Measurements from ENCODE around the gene ARHGEF12. TPM values are rescaled to one million over a fixed set of nuclear protein-coding genes. Genes with fewer than 3 reads are reported as not detected.
A peak's percentile ranks its signal among the peaks of the same experiment; 100 is the strongest.

ARHGEF12 gene
- total RNA-seq, 2 donors from 2014 or later: 27.1 to 38.2 TPM

- no peak for ATAC-seq
- Mint-ChIP-seq H3K9me3 (no peaks in the 10 kb centered on the region), H3K36me3 (no peaks in the 10 kb centered on the region), H3K4me3 (peak overlapping the region; percentile 50), H3K4me1 (ENCODE audit: low read depth in 2 of 2) (peaks cover 0 to 6% of the 10 kb centered on the region in 2 donors), H3K27me3 (peaks cover 23 to 48% of the 10 kb centered on the region in 2 donors), H3K27ac (no peak overlapping the region)
- DNase-seq (ENCODE audit: low spot score): no peak
Measured at GRCh38 chr11:120512739-120513435, 176.7 kb downstream of the ARHGEF12 start.

GRCh38 chr11:120513436-120514315 lies 177.5 kb downstream of the ARHGEF12 start:
- no peaks in the 10 kb centered on the region for H3K9me3 Mint-ChIP-seq
- no peak overlapping the region for H3K4me3 Mint-ChIP-seq

GRCh38 chr11:120514541-120515121 lies 178.4 kb downstream of the ARHGEF12 start:
- DNase-seq (ENCODE audit: low spot score) (no peak), ATAC-seq (no peak)
- no peak overlapping the region for H3K4me3 Mint-ChIP-seq
- peaks cover 0 to 6% of the 10 kb centered on the region in 2 donors for H3K4me1 Mint-ChIP-seq (ENCODE audit: low read depth in 2 of 2)
- H3K36me3 Mint-ChIP-seq: no peaks in the 10 kb centered on the region
- H3K27ac Mint-ChIP-seq: no peak overlapping the region
- no peaks in the 10 kb centered on the region for H3K9me3 Mint-ChIP-seq
- peaks cover 8 to 34% of the 10 kb centered on the region in 2 donors for H3K27me3 Mint-ChIP-seq

More at GRCh38 chr11:120513436-120514315, 177.5 kb downstream of the ARHGEF12 start:
- DNase-seq (ENCODE audit: low spot score) (no peak), ATAC-seq (no peak)
- Mint-ChIP-seq H3K4me1 (ENCODE audit: low read depth in 2 of 2) (peaks cover 0 to 6% of the 10 kb centered on the region in 2 donors), H3K36me3 (no peaks in the 10 kb centered on the region), H3K27me3 (peaks cover 16 to 42% of the 10 kb centered on the region in 2 donors), H3K27ac (no peak overlapping the region)

GRCh38 chr11:120515186-120515723 lies 179.0 kb downstream of the ARHGEF12 start:
- Mint-ChIP-seq H3K27ac (no peak overlapping the region), H3K4me1 (ENCODE audit: low read depth in 2 of 2) (peaks cover 0 to 6% of the 10 kb centered on the region in 2 donors), H3K36me3 (no peaks in the 10 kb centered on the region), H3K4me3 (no peak overlapping the region), H3K9me3 (no peaks in the 10 kb centered on the region), H3K27me3 (peaks cover 2 to 32% of the 10 kb centered on the region in 2 donors)
- ATAC-seq (no peak), DNase-seq (ENCODE audit: low spot score) (no peak)

- DNase-seq (ENCODE audit: low spot score) (no peak), ATAC-seq (no peak)
- Mint-ChIP-seq H3K27me3 (peaks cover 0 to 26% of the 10 kb centered on the region in 2 donors), H3K4me1 (ENCODE audit: low read depth in 2 of 2) (peaks cover 0 to 3% of the 10 kb centered on the region in 2 donors), H3K36me3 (no peaks in the 10 kb centered on the region), H3K4me3 (no peak overlapping the region), H3K27ac (no peak overlapping the region), H3K9me3 (no peaks in the 10 kb centered on the region)
Measured at GRCh38 chr11:120516461-120517389, 180.5 kb downstream of the ARHGEF12 start.

GRCh38 chr11:120517390-120517761 lies 181.2 kb downstream of the ARHGEF12 start:
- H3K27ac Mint-ChIP-seq: no peak overlapping the region
- peaks cover 0 to 26% of the 10 kb centered on the region in 2 donors for H3K27me3 Mint-ChIP-seq
- ATAC-seq: no peak
- no peaks in the 10 kb centered on the region for H3K36me3 Mint-ChIP-seq
- peaks cover 0 to 3% of the 10 kb centered on the region in 2 donors for H3K4me1 Mint-ChIP-seq (ENCODE audit: low read depth in 2 of 2)
- DNase-seq (ENCODE audit: low spot score): no peak
- H3K9me3 Mint-ChIP-seq: no peaks in the 10 kb centered on the region
- H3K4me3 Mint-ChIP-seq: no peak overlapping the region

GRCh38 chr11:120517801-120518291 lies 181.6 kb downstream of the ARHGEF12 start:
- H3K27me3 Mint-ChIP-seq: peaks cover 0 to 26% of the 10 kb centered on the region in 2 donors
- H3K4me3 Mint-ChIP-seq: no peak overlapping the region
- DNase-seq (ENCODE audit: low spot score) (no peak), ATAC-seq (no peak)
- H3K27ac Mint-ChIP-seq: no peak overlapping the region
- H3K36me3 Mint-ChIP-seq: no peaks in the 10 kb centered on the region
- H3K9me3 Mint-ChIP-seq: no peaks in the 10 kb centered on the region
- H3K4me1 Mint-ChIP-seq (ENCODE audit: low read depth in 2 of 2): peaks cover 0 to 3% of the 10 kb centered on the region in 2 donors

GRCh38 chr11:120518356-120518755 lies 182.1 kb downstream of the ARHGEF12 start:
- DNase-seq (ENCODE audit: low spot score): no peak

GRCh38 chr11:120519474-120519873 lies 183.3 kb downstream of the ARHGEF12 start:
- H3K27me3 Mint-ChIP-seq: peaks cover 0 to 21% of the 10 kb centered on the region in 2 donors
- no peak for ATAC-seq
- no peaks in the 10 kb centered on the region for H3K9me3 Mint-ChIP-seq
- H3K36me3 Mint-ChIP-seq: no peaks in the 10 kb centered on the region
- DNase-seq (ENCODE audit: low spot score): no peak
- H3K4me3 Mint-ChIP-seq: no peak overlapping the region
- H3K27ac Mint-ChIP-seq: no peak overlapping the region
- H3K4me1 Mint-ChIP-seq (ENCODE audit: low read depth in 2 of 2): peaks cover 0 to 3% of the 10 kb centered on the region in 2 donors

More at GRCh38 chr11:120518356-120518755, 182.1 kb downstream of the ARHGEF12 start:
- no peak overlapping the region for H3K27ac Mint-ChIP-seq
- H3K9me3 Mint-ChIP-seq: no peaks in the 10 kb centered on the region
- H3K4me1 Mint-ChIP-seq (ENCODE audit: low read depth in 2 of 2): peaks cover 0 to 3% of the 10 kb centered on the region in 2 donors
- H3K27me3 Mint-ChIP-seq: peaks cover 0 to 26% of the 10 kb centered on the region in 2 donors
- H3K4me3 Mint-ChIP-seq: no peak overlapping the region
- no peak for ATAC-seq
- H3K36me3 Mint-ChIP-seq: no peaks in the 10 kb centered on the region

GRCh38 chr11:120520091-120520822 lies 184.0 kb downstream of the ARHGEF12 start:
- peaks cover 0 to 13% of the 10 kb centered on the region in 2 donors for H3K27me3 Mint-ChIP-seq
- H3K9me3 Mint-ChIP-seq: no peaks in the 10 kb centered on the region
- H3K4me3 Mint-ChIP-seq: no peak overlapping the region
- H3K27ac Mint-ChIP-seq: no peak overlapping the region
- peaks cover 0 to 3% of the 10 kb centered on the region in 2 donors for H3K4me1 Mint-ChIP-seq (ENCODE audit: low read depth in 2 of 2)
- DNase-seq (ENCODE audit: low spot score) (no peak), ATAC-seq (no peak)
- H3K36me3 Mint-ChIP-seq: no peaks in the 10 kb centered on the region

- Mint-ChIP-seq H3K9me3 (no peaks in the 10 kb centered on the region), H3K4me1 (ENCODE audit: low read depth in 2 of 2) (peaks cover 0 to 1% of the 10 kb centered on the region in 2 donors), H3K36me3 (no peaks in the 10 kb centered on the region), H3K27ac (no peak overlapping the region), H3K27me3 (peaks cover 0 to 5% of the 10 kb centered on the region in 2 donors), H3K4me3 (no peak overlapping the region)
- ATAC-seq: no peak
- no peak for DNase-seq (ENCODE audit: low spot score)
Measured at GRCh38 chr11:120521176-120521575, 185.0 kb downstream of the ARHGEF12 start.

GRCh38 chr11:120522021-120522420 lies 185.8 kb downstream of the ARHGEF12 start:
- no peaks in the 10 kb centered on the region for H3K36me3 Mint-ChIP-seq

More at GRCh38 chr11:120522021-120522420, 185.8 kb downstream of the ARHGEF12 start:
- H3K27ac Mint-ChIP-seq: no peak overlapping the region
- ATAC-seq (no peak), DNase-seq (ENCODE audit: low spot score) (no peak)
- H3K27me3 Mint-ChIP-seq: no peaks in the 10 kb centered on the region
- no peaks in the 10 kb centered on the region for H3K9me3 Mint-ChIP-seq
- H3K4me3 Mint-ChIP-seq: no peak overlapping the region
- H3K4me1 Mint-ChIP-seq (ENCODE audit: low read depth in 2 of 2): no peaks in the 10 kb centered on the region

Data from natural killer cell treated with Interleukin-12 subunit alpha and Interleukin-12 subunit beta and Interleukin-15 and Interleukin-18, amount 100 ng/mL, for 72 hours (primary cell).